A673 (cell line): ENCODE results near the gene ATXN7L2. TPM values are rescaled to one million over a fixed set of nuclear protein-coding genes. Genes with fewer than 3 reads are reported as not detected.

Source experiments
- BruUV-seq: library from RNA; stranded (reverse); fragments of 400-500 nt; replicated peaks from 2 replicates; lab custom pipeline; 2021; lab: Mats Ljungman, UMichigan
- CTCF ChIA-PET: fragments of 300-600 bp; sonication (Branson Sonifier 250); formaldehyde crosslinking; loops from one replicate; lab custom pipeline; 2022; ENCODE audit warnings: antibody characterized with exemption; lab: Charles Lee
- POLR2A ChIA-PET: fragments of 300-600 bp; sonication (Branson Sonifier 250); formaldehyde crosslinking; loops from one replicate; lab custom pipeline; 2022; ENCODE audit warnings: antibody characterized with exemption; ENCODE audit not compliant: low non-redundant PET; lab: Charles Lee
- DNase-seq: peaks from one replicate; pipeline ENCODE4 v3.0.0-alpha.2; 2015; ENCODE audit warnings: low spot score
- H3K27ac ChIP-seq: fragments of 200-600 bp; sonication (generic); 2 replicates; pipeline ENCODE4 v1.5.1; 2016; ENCODE audit warnings: mixed run types, low read depth, mild to moderate bottlenecking, mixed read lengths, antibody characterized with exemption, low read length; ENCODE audit not compliant: poor library complexity, severe bottlenecking
- H3K27me3 ChIP-seq: fragments of 200-600 bp; sonication (generic); replicated peaks from 2 replicates; pipeline ENCODE4 v1.6.1; 2017; ENCODE audit warnings: mixed run types, low read depth, mild to moderate bottlenecking, mixed read lengths, antibody characterized with exemption, low read length; ENCODE audit not compliant: insufficient read depth, poor library complexity
- H3K36me3 ChIP-seq: fragments of 200-600 bp; sonication (generic); 2 replicates; pipeline ENCODE4 v1.6.1; 2016; ENCODE audit warnings: mixed run types, mild to moderate bottlenecking, mixed read lengths, antibody characterized with exemption, low read length; ENCODE audit not compliant: insufficient read depth, poor library complexity, severe bottlenecking
- H3K4me1 ChIP-seq: fragments of 200-600 bp; sonication (generic); 2 replicates; pipeline ENCODE4 v1.6.1; 2017; ENCODE audit warnings: mixed run types, mild to moderate bottlenecking, mixed read lengths, antibody characterized with exemption, low read length; ENCODE audit not compliant: insufficient read depth, poor library complexity, severe bottlenecking
- H3K4me3 ChIP-seq: fragments of 200-600 bp; sonication (generic); 2 replicates; pipeline ENCODE4 v1.5.1; 2016; ENCODE audit warnings: low read depth, mixed run types, mild to moderate bottlenecking, mixed read lengths, low read length; ENCODE audit not compliant: poor library complexity, severe bottlenecking
- H3K9me3 ChIP-seq: fragments of 200-600 bp; sonication (generic); 2 replicates; pipeline ENCODE4 v1.6.1; 2016; ENCODE audit warnings: mixed run types, low read depth, mild to moderate bottlenecking, mixed read lengths, antibody characterized with exemption, low read length; ENCODE audit not compliant: poor library complexity, severe bottlenecking
- EZH2 ChIP-seq: fragments of 200-600 bp; sonication (generic); IDR thresholded peaks from 2 replicates; pipeline ENCODE4 v1.6.1; 2017; ENCODE audit warnings: borderline replicate concordance, low read depth, mild to moderate bottlenecking, mixed read lengths, antibody characterized with exemption, low read length; ENCODE audit not compliant: poor library complexity, severe bottlenecking
- intact Hi-C: fragments of 100-400 bp; cut with micrococcal nuclease; formaldehyde crosslinking; loops from one replicate; pipeline ENCODE4 v1.10.0; 2022; ENCODE audit not compliant: unreplicated experiment
- total RNA-seq: library from RNA; stranded (reverse); gene quantifications from 2 replicates; pipeline ENCODE4 v1.2.3, GENCODE V29; 2021
- TF ChIP-seq, protein P1 (sequence below): fragments of 300-800, 200-600 bp; sonication (generic); conservative IDR thresholded peaks from 2 replicates; pipeline ENCODE4 v1.5.1; 2017; ENCODE audit warnings: low read depth, mild to moderate bottlenecking, antibody characterized with exemption, low read length, moderate library complexity, mixed read lengths

The ATXN7L2 gene
- total RNA-seq, 1 experiment from 2014 or later = 16.3 TPM

DNA sequence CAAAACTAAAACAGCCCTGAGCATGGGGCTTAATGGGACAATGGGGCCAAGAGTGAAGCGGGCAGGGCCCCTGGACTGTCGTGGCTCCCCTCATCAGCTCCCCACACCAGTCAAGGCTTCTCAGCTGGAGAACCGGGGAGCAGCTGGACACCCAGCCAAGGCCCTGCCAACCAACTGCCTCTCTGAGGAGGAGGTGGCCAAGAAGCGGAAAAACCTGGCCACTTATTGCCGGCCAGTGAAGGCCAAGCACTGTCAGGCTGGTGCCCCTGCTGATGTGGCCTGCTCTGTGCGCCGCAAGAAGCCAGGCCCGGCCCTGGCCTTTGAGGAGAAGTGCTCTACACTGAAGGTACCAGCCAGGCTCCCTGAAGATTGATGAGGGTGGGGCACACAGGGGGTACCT, 7.7 kb downstream of the ATXN7L2 start:
- intact Hi-C loops = no loop called here
- Histone ChIP-seq H3K9me3 (no peaks in the 10 kb centered on the region), H3K4me1 (no peaks in the 10 kb centered on the region), H3K36me3 (peaks cover 37% of the 10 kb centered on the region), H3K4me3 (no peak overlapping the region), H3K27me3 (no peaks in the 10 kb centered on the region), H3K27ac (no peak overlapping the region)
- BruUV-seq = no TSS peak
- ChIA-PET POLR2A (interaction anchor here (0.5 kb wide), 2 partner anchors 57 to 74 kb away, joined by 3 read pairs; partner anchors contain the start of gene GNAI3), CTCF (interaction anchor here (0.5 to 2.0 kb wide), 6 partner anchors 8 to 391 kb away, joined by 3 to 22 read pairs (median 4); no protein-coding TSS in a partner anchor)
- no peak for DNase-seq
- TF ChIP-seq EZH2 = no peak
- TF ChIP-seq, protein P1, sequence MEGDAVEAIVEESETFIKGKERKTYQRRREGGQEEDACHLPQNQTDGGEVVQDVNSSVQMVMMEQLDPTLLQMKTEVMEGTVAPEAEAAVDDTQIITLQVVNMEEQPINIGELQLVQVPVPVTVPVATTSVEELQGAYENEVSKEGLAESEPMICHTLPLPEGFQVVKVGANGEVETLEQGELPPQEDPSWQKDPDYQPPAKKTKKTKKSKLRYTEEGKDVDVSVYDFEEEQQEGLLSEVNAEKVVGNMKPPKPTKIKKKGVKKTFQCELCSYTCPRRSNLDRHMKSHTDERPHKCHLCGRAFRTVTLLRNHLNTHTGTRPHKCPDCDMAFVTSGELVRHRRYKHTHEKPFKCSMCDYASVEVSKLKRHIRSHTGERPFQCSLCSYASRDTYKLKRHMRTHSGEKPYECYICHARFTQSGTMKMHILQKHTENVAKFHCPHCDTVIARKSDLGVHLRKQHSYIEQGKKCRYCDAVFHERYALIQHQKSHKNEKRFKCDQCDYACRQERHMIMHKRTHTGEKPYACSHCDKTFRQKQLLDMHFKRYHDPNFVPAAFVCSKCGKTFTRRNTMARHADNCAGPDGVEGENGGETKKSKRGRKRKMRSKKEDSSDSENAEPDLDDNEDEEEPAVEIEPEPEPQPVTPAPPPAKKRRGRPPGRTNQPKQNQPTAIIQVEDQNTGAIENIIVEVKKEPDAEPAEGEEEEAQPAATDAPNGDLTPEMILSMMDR = no peak

DNA sequence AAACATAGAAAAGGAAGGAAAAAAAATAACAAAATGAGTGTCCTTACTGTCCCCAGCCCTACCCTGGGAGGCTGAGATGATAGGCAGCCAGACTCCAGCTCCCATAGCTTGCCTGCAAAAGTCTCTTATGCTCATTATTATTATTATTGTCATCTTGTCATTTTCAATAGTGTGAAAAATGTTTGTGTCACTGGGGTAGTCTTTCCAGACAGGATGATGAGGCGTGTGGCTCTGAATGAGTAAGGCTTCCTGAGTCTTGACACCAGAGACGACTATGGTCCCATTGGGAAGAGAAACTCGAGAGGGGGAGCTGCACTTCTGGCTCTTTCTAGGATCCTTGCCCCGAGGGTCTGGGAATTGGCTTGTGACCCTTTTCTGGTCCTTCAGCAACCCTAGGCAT, 9.1 kb downstream of the ATXN7L2 start:
- Histone ChIP-seq H3K4me1 (no peaks in the 10 kb centered on the region), H3K27me3 (no peaks in the 10 kb centered on the region), H3K27ac (no peak overlapping the region), H3K9me3 (no peaks in the 10 kb centered on the region), H3K4me3 (no peak overlapping the region), H3K36me3 (peaks cover 31% of the 10 kb centered on the region)
- no TSS peak for BruUV-seq
- CTCF ChIA-PET = no interaction called here
- intact Hi-C loops = no loop called here
- TF ChIP-seq, protein P1 = no peak
- TF ChIP-seq EZH2 = no peak
- POLR2A ChIA-PET = no interaction called here
- DNase-seq = no peak

DNA sequence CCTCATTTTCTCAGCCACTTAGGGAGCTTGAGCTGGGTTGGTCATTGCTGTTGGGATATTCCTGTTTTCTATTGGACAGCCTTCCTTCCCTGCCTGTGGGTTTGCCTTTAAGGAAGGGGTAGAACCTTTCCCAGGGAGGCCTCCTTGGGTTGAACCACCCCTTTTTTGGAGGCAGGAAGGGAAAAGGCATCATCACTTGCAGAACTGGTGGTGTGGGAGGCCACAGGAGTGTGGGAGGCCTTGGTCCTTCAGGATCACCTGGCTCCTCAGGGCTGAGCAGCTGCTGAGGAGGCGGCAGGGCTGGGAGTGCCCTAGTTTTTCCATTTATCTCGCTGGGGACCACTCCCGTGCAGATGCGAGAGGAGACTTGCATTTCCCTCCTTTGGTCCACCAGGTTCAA, 9.5 kb downstream of the ATXN7L2 start:
- TF ChIP-seq EZH2 = no peak
- TF ChIP-seq, protein P1 = no peak
- DNase-seq = no peak
- no peaks in the 10 kb centered on the region for H3K4me1 ChIP-seq
- ChIA-PET CTCF (no interaction called here), POLR2A (no interaction called here)
- no TSS peak for BruUV-seq
- no peak overlapping the region for H3K4me3 ChIP-seq
- H3K9me3 ChIP-seq = no peaks in the 10 kb centered on the region
- intact Hi-C loops = no loop called here
- H3K27me3 ChIP-seq = no peaks in the 10 kb centered on the region
- peaks cover 27% of the 10 kb centered on the region for H3K36me3 ChIP-seq
- H3K27ac ChIP-seq = no peak overlapping the region
